H9 (cell line): ENCODE data around the gene DCAF5. TPM values are rescaled to one million over a fixed set of nuclear protein-coding genes. Genes with fewer than 3 reads are reported as not detected.

Experiments used
- DNase-seq: peaks from one replicate; pipeline ENCODE4 v3.0.0-alpha.2; 2017
- H2AFZ ChIP-seq: one replicate; pipeline ENCODE4 v1.6.1; 2013; ENCODE audit warnings: mild to moderate bottlenecking, low read length, control low read depth, moderate library complexity
- H2AK5ac ChIP-seq: 2 replicates; pipeline ENCODE4 v1.6.1; 2013; ENCODE audit warnings: low read length, control low read depth, mixed read lengths; ENCODE audit not compliant: insufficient read length
- H2BK120ac ChIP-seq: one replicate; pipeline ENCODE4 v1.6.1; 2013; ENCODE audit warnings: low read depth, mild to moderate bottlenecking, low read length, control low read depth, inconsistent platforms; ENCODE audit not compliant: poor library complexity, severe bottlenecking
- H2BK12ac ChIP-seq: 2 replicates; pipeline ENCODE4 v1.6.1; 2013; ENCODE audit warnings: low read length, control low read depth, mixed read lengths, low read depth; ENCODE audit not compliant: insufficient read length
- H2BK15ac ChIP-seq: 2 replicates; pipeline ENCODE4 v1.6.1; 2013; ENCODE audit warnings: low read depth, low read length, control low read depth
- H2BK20ac ChIP-seq: one replicate; pipeline ENCODE4 v1.6.1; 2013; ENCODE audit warnings: low read depth, mild to moderate bottlenecking, low read length, control low read depth, inconsistent platforms; ENCODE audit not compliant: poor library complexity, severe bottlenecking
- H2BK5ac ChIP-seq: 2 replicates; pipeline ENCODE4 v1.6.1; 2013; ENCODE audit warnings: low read length, control low read depth, mixed read lengths; ENCODE audit not compliant: insufficient read length
- H3K14ac ChIP-seq: 2 replicates; pipeline ENCODE4 v1.6.1; 2013; ENCODE audit warnings: low read length, control low read depth; ENCODE audit not compliant: insufficient read depth
- H3K18ac ChIP-seq: 2 replicates; pipeline ENCODE4 v1.6.1; 2013; ENCODE audit warnings: low read depth, mild to moderate bottlenecking, mixed read lengths, low read length, control low read depth; ENCODE audit not compliant: insufficient read length
- H3K23ac ChIP-seq: 2 replicates; pipeline ENCODE4 v1.6.1; 2013; ENCODE audit warnings: low read length, control low read depth, mixed read lengths, low read depth; ENCODE audit not compliant: insufficient read length
- H3K23me2 ChIP-seq: 2 replicates; pipeline ENCODE4 v1.6.1; 2013; ENCODE audit warnings: low read depth, mild to moderate bottlenecking, mixed read lengths, low read length, control low read depth; ENCODE audit not compliant: insufficient read length, poor library complexity, severe bottlenecking
- H3K27ac ChIP-seq: 2 replicates; pipeline ENCODE4 v1.5.1; 2013; ENCODE audit warnings: low read length, control low read depth, mixed read lengths, low read depth; ENCODE audit not compliant: insufficient read length
- H3K27me3 ChIP-seq: 2 replicates; pipeline ENCODE4 v1.6.1; 2013; ENCODE audit warnings: low read length, control low read depth, inconsistent platforms; ENCODE audit not compliant: insufficient read depth
- H3K4ac ChIP-seq: 2 replicates; pipeline ENCODE4 v1.6.1; 2013; ENCODE audit warnings: low read depth, mild to moderate bottlenecking, control low read depth, inconsistent platforms, low read length, moderate library complexity
- H3K4me1 ChIP-seq: 2 replicates; pipeline ENCODE4 v1.6.1; 2013; ENCODE audit warnings: low read length, control low read depth, inconsistent platforms; ENCODE audit not compliant: insufficient read depth
- H3K4me2 ChIP-seq: 2 replicates; pipeline ENCODE4 v1.6.1; 2013; ENCODE audit warnings: low read length, control low read depth, mixed read lengths; ENCODE audit not compliant: insufficient read length, insufficient read depth
- H3K56ac ChIP-seq: 2 replicates; pipeline ENCODE4 v1.6.1; 2013; ENCODE audit warnings: low read depth, mild to moderate bottlenecking, mixed read lengths, low read length, control low read depth; ENCODE audit not compliant: insufficient read length
- H3K79me1 ChIP-seq: 2 replicates; pipeline ENCODE4 v1.6.1; 2013; ENCODE audit warnings: low read depth, mild to moderate bottlenecking, moderate library complexity, low read length, control low read depth, inconsistent platforms; ENCODE audit not compliant: insufficient read depth, poor library complexity, severe bottlenecking
- H3K79me2 ChIP-seq: 2 replicates; pipeline ENCODE4 v1.6.1; 2013; ENCODE audit warnings: low read length, control low read depth, inconsistent platforms; ENCODE audit not compliant: insufficient read depth
- H3K9ac ChIP-seq: 2 replicates; pipeline ENCODE4 v1.6.1; 2013; ENCODE audit warnings: low read length, control low read depth, mixed read lengths; ENCODE audit not compliant: insufficient read length; ENCODE audit errors: extremely low read depth
- H3K9me3 ChIP-seq: one replicate; pipeline ENCODE4 v1.6.1; 2013; ENCODE audit warnings: low read depth, low read length, inconsistent platforms; ENCODE audit not compliant: control insufficient read depth
- H3T11ph ChIP-seq: one replicate; pipeline ENCODE4 v1.6.1; 2013; ENCODE audit warnings: mild to moderate bottlenecking, low read length, control low read depth, inconsistent platforms
- H4K20me1 ChIP-seq: one replicate; pipeline ENCODE4 v1.6.1; 2013; ENCODE audit not compliant: control insufficient read depth, insufficient read length, insufficient read depth
- H4K5ac ChIP-seq: 2 replicates; pipeline ENCODE4 v1.6.1; 2013; ENCODE audit warnings: low read depth, mild to moderate bottlenecking, mixed read lengths, low read length, control low read depth; ENCODE audit not compliant: insufficient read length
- H4K8ac ChIP-seq: replicated peaks from 2 replicates; pipeline ENCODE4 v1.6.1; 2013; ENCODE audit warnings: low read length, control low read depth, mixed read lengths, low read depth; ENCODE audit not compliant: insufficient read length
- H4K91ac ChIP-seq: 2 replicates; pipeline ENCODE4 v1.6.1; 2013; ENCODE audit warnings: low read depth, mild to moderate bottlenecking, moderate library complexity, mixed read lengths, low read length, control low read depth; ENCODE audit not compliant: insufficient read length
- H3K27ac Mint-ChIP-seq, 3 experiments: 2 replicates in 2 of 3; 3 replicates in 1 of 3; pipeline ENCODE4 v1.8.0; 2020 to 2021; ENCODE audit warnings: mixed read lengths in 3 of 3, mild to moderate bottlenecking in 1 of 3, moderate library complexity in 1 of 3
- H3K27me3 Mint-ChIP-seq: 2 replicates; pipeline ENCODE4 v1.8.0; 2021; ENCODE audit warnings: low read depth, mild to moderate bottlenecking, moderate library complexity, mixed read lengths
- H3K36me3 Mint-ChIP-seq, 3 experiments: 2 replicates in 2 of 3; 3 replicates in 1 of 3; pipeline ENCODE4 v1.8.0; 2020 to 2021; ENCODE audit warnings: low read depth in 3 of 3, mixed read lengths in 3 of 3; ENCODE audit not compliant: insufficient read depth in 1 of 3
- H3K4me1 Mint-ChIP-seq, 2 experiments: 2 replicates each; pipeline ENCODE4 v1.8.0; 2020; ENCODE audit warnings: mixed read lengths in 2 of 2
- H3K4me3 Mint-ChIP-seq, 2 experiments: 2 replicates in 1 of 2; 3 replicates in 1 of 2; pipeline ENCODE4 v1.8.0; 2020 to 2021; ENCODE audit warnings: mild to moderate bottlenecking in 2 of 2, mixed read lengths in 2 of 2, moderate library complexity in 1 of 2
- H3K9me3 Mint-ChIP-seq, 2 experiments: 2 replicates in 1 of 2; 3 replicates in 1 of 2; pipeline ENCODE4 v1.8.0; 2020; ENCODE audit warnings: mild to moderate bottlenecking in 2 of 2, mixed read lengths in 2 of 2, moderate library complexity in 1 of 2
- WGBS: extraction: QIAGEN DNeasy Blood & Tissue Kit; methylation state at CpG from one replicate; pipeline ENCODE4 v1.1.7; 2013; ENCODE audit warnings: missing lambda C conversion rate, low lambda C conversion rate, mixed read lengths; ENCODE audit not compliant: insufficient read length; ENCODE audit errors: extremely low coverage; 5-methylcytosine and 5-hydroxymethylcytosine counted together
- total RNA-seq: library from RNA; stranded (reverse); gene quantifications from 2 replicates; pipeline ENCODE4 v1.2.1, GENCODE V29; 2021
- TF ChIP-seq, protein P1 (sequence below): fragments of 200-600 bp; sonication (generic); conservative IDR thresholded peaks from 3 replicates; pipeline ENCODE4 v1.8.0; 2021; ENCODE audit warnings: antibody characterized with exemption, mild to moderate bottlenecking

DCAF5 gene
- total RNA-seq, 1 experiment from 2014 or later, result 31.4 TPM

DNA sequence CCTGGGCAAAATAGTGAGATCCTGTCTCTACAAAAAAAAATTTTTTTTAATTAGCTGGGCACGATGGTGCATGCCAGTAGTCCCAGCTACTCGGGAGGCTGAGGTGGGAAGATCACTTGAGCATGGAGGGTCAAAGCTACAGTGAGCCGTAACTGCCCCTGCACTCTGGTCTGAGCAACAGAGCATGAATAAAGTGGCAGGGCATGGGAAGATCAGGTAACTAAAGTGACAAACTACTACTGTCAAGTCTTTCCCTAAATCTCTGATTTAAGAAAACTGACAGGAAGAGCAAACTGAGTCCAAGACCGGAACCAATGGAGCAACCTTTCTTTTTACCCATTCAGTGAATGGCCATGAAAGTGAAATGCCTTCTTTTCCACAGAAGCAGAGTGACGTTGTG lies 10.8 kb downstream of the DCAF5 start:
- Histone ChIP-seq H2AK5ac (no peak overlapping the region), H4K8ac (no peak overlapping the region), H4K5ac (no peak overlapping the region), H2BK120ac (no peak overlapping the region), H3K23me2 (no peaks in the 10 kb centered on the region), H3K4me2 (no peak overlapping the region), H3K56ac (no peak overlapping the region), H3K14ac (no peak overlapping the region), H2BK12ac (no peak overlapping the region), H2BK20ac (no peak overlapping the region), H3K27ac (no peak overlapping the region), H3K18ac (no peak overlapping the region), H3K4me1 (peaks cover 4% of the 10 kb centered on the region), H3K79me1 (peaks cover 5% of the 10 kb centered on the region), H3K9me3 (no peaks in the 10 kb centered on the region), H3K23ac (no peak overlapping the region), H4K20me1 (no peaks in the 10 kb centered on the region), H4K91ac (no peak overlapping the region), H3T11ph (no peak overlapping the region), H3K27me3 (no peaks in the 10 kb centered on the region), H3K9ac (no peak overlapping the region), H3K79me2 (no peaks in the 10 kb centered on the region), H3K4ac (no peak overlapping the region), H2AFZ (no peak overlapping the region), H2BK5ac (no peak overlapping the region), H2BK15ac (no peak overlapping the region)
- H3K9me3 Mint-ChIP-seq, result no peaks in the 10 kb centered on the region
- peaks cover 0 to 8% (median 0%) of the 10 kb centered on the region in 3 experiments; a peak in 2 of 7 replicates for H3K36me3 Mint-ChIP-seq
- TF ChIP-seq, protein P1, sequence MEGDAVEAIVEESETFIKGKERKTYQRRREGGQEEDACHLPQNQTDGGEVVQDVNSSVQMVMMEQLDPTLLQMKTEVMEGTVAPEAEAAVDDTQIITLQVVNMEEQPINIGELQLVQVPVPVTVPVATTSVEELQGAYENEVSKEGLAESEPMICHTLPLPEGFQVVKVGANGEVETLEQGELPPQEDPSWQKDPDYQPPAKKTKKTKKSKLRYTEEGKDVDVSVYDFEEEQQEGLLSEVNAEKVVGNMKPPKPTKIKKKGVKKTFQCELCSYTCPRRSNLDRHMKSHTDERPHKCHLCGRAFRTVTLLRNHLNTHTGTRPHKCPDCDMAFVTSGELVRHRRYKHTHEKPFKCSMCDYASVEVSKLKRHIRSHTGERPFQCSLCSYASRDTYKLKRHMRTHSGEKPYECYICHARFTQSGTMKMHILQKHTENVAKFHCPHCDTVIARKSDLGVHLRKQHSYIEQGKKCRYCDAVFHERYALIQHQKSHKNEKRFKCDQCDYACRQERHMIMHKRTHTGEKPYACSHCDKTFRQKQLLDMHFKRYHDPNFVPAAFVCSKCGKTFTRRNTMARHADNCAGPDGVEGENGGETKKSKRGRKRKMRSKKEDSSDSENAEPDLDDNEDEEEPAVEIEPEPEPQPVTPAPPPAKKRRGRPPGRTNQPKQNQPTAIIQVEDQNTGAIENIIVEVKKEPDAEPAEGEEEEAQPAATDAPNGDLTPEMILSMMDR, result no peak
- H3K4me1 Mint-ChIP-seq, result peaks cover 18 to 24% of the 10 kb centered on the region in 2 experiments
- H3K4me3 Mint-ChIP-seq, result no peak overlapping the region
- DNase-seq, result no peak
- WGBS, result no CpG with 5 or more reads among the region's 5 CpGs
- H3K27me3 Mint-ChIP-seq, result no peaks in the 10 kb centered on the region; the same call in 1 of the 2 replicates
- H3K27ac Mint-ChIP-seq, result no peak overlapping the region
